Measurements from ENCODE around the gene PAWR.

Gene PAWR

GRCh38 chr12:79535751-79536150 is 155.0 kb downstream of the PAWR start:
- Histone ChIP-seq H2AFZ (ENCODE audit: insufficient read depth, low read length, poor library complexity) (no peak overlapping the region), H3K23ac (ENCODE audit: low read length) (no peak overlapping the region), H3K9ac (ENCODE audit: low read length) (no peak overlapping the region), H2BK120ac (ENCODE audit: insufficient read depth, low read length, poor library complexity) (no peak overlapping the region), H2BK5ac (ENCODE audit: low read depth, low read length, poor library complexity) (no peak overlapping the region), H3K36me3 (ENCODE audit: control insufficient read depth in 1 of 2, insufficient read depth in 2 of 2, low read length in 2 of 2) (peaks cover 0 to 3% of the 10 kb centered on the region in 2 experiments), H4K12ac (ENCODE audit: low read depth, low read length) (no peak overlapping the region), H2BK12ac (ENCODE audit: low read length) (no peak overlapping the region), H3K9me3 (ENCODE audit: insufficient read depth, low read depth, low read length) (no peaks in the 10 kb centered on the region), H3K79me2 (ENCODE audit: control insufficient read depth, insufficient read depth, low read length, poor library complexity) (no peaks in the 10 kb centered on the region), H3K18ac (ENCODE audit: low read length) (no peak overlapping the region), H3K4me2 (ENCODE audit: low read length) (no peak overlapping the region), H3K4me3 (ENCODE audit: low read depth, low read length) (no peak overlapping the region), H3K4me1 (ENCODE audit: control insufficient read depth in 1 of 2, insufficient read depth in 2 of 2, low read length in 2 of 2) (peaks cover 4 to 5% of the 10 kb centered on the region in 2 experiments), H4K91ac (ENCODE audit: low read depth, low read length) (no peak overlapping the region), H3K14ac (ENCODE audit: low read length) (no peak overlapping the region), H3K79me1 (ENCODE audit: low read length) (peaks cover 4% of the 10 kb centered on the region), H2AK5ac (ENCODE audit: low read length) (no peak overlapping the region), H3K27me3 (ENCODE audit: insufficient read depth, low read length) (no peaks in the 10 kb centered on the region), H3K4ac (ENCODE audit: low read depth, low read length) (no peak overlapping the region), H4K8ac (ENCODE audit: low read depth, low read length) (no peak overlapping the region), H3K27ac (ENCODE audit: low read depth, low read length) (no peak overlapping the region)
- no CpG with 5 or more reads among the region's 2 CpGs for WGBS (ENCODE audit: extremely low coverage, insufficient coverage, insufficient read length)
- DNase-seq, result no peak

All from trophoblast cell (in vitro differentiated cells and primary cell).